Activated naive CD8-positive, alpha-beta T cell treated with anti-CD3 and anti-CD28 coated beads for 36 hours (primary cell): ENCODE data around the gene KCNQ1. TPM values are rescaled to one million over a fixed set of nuclear protein-coding genes. Genes with fewer than 3 reads are reported as not detected.

Source experiments
- DNase-seq: peaks from one replicate; pipeline ENCODE4 v3.0.0; 2021
- H3K27ac Mint-ChIP-seq: one replicate; pipeline ENCODE4 v1.8.0; 2022; ENCODE audit warnings: mild to moderate bottlenecking, moderate library complexity, mixed read lengths
- H3K27me3 Mint-ChIP-seq: one replicate; pipeline ENCODE4 v1.8.0; 2022; ENCODE audit warnings: mild to moderate bottlenecking, mixed read lengths
- H3K36me3 Mint-ChIP-seq: one replicate; pipeline ENCODE4 v1.8.0; 2021; ENCODE audit warnings: mild to moderate bottlenecking, mixed read lengths
- H3K4me1 Mint-ChIP-seq: one replicate; pipeline ENCODE4 v1.8.0; 2021; ENCODE audit warnings: mixed read lengths
- H3K4me3 Mint-ChIP-seq: one replicate; pipeline ENCODE4 v1.8.0; 2022; ENCODE audit warnings: mild to moderate bottlenecking, moderate library complexity, mixed read lengths
- H3K9me3 Mint-ChIP-seq: one replicate; pipeline ENCODE4 v1.8.0; 2022; ENCODE audit warnings: mixed read lengths
- total RNA-seq, 2 experiments: library from RNA; stranded (reverse); gene quantifications; one replicate each; pipeline ENCODE4 v1.2.3, GENCODE V29; 2021

KCNQ1 gene
- total RNA-seq, 2 experiments from 2014 or later, result 6.7 to 9.6 TPM

GRCh38 chr11:2519517-2519861 lies 74.7 kb downstream of the KCNQ1 start:
- no peaks in the 10 kb centered on the region for H3K4me1 Mint-ChIP-seq
- H3K27ac Mint-ChIP-seq, result no peak overlapping the region
- no peaks in the 10 kb centered on the region for H3K27me3 Mint-ChIP-seq
- no peak for DNase-seq
- H3K9me3 Mint-ChIP-seq, result no peaks in the 10 kb centered on the region
- H3K36me3 Mint-ChIP-seq, result no peaks in the 10 kb centered on the region
- no peak overlapping the region for H3K4me3 Mint-ChIP-seq

DNA sequence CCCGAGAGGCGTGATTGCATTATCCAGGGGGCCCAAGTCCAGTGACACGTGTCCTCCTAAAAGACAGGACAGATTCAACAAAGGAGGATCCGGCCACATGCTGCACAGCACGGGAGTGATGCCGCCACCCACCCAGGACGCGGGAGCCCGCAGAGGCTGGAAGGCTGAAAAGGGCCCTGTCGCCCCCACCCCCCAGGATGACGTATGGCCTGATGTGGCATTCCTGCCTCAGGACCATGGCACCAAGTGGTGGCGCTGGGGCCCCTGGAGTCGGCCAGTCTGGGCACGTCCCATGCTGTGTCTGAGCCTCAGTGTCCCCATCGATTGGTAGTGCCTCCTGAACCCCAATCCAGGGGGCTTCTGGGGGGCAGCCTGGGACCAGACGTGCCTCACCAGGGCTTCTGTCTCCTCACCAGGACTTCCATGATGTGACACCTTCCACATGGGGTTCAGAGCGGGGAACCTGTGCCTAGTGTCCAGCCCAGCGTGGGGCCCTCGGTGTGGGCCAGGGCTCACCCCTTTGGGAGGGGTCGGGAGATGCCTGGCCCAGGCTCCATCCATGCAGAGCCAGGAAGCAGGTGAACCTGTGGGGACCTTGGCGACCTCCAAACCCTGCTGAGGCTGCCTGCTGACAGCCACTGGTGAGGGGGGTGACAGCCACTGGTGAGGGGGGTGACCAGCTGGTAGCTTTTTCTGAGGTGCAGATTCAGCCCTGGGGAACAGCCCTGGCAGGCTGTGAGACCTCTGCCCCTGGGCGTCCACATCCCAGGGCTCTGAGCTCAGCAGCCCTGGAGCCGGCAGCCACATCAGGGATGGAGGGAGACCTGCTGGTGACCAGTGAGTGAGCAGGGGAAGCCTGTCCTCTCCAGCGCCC lies 75.3 kb downstream of the KCNQ1 start:
- no peak for DNase-seq
- Mint-ChIP-seq H3K27ac (no peak overlapping the region), H3K4me3 (no peak overlapping the region), H3K36me3 (no peaks in the 10 kb centered on the region), H3K27me3 (no peaks in the 10 kb centered on the region), H3K4me1 (no peaks in the 10 kb centered on the region), H3K9me3 (no peaks in the 10 kb centered on the region)

DNA sequence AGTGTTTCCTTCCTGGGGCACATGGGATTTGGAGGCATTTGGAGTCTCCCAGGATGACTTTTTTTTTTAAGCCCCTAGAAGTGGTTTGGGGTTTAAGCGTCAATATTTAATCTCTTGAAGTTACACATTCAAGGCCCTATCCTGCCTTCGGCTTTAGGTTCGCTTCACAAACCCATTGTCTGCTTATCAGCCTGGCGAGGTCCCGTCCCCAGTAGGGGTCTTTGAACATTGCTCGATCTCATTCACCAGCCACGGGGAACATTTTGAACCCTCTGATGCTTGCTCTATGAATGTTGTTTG lies 75.9 kb downstream of the KCNQ1 start:
- H3K9me3 Mint-ChIP-seq, result no peaks in the 10 kb centered on the region

GRCh38 chr11:2521081-2521732 lies 76.4 kb downstream of the KCNQ1 start:
- H3K4me1 Mint-ChIP-seq, result peaks cover 10% of the 10 kb centered on the region
- no peak overlapping the region for H3K4me3 Mint-ChIP-seq
- no peaks in the 10 kb centered on the region for H3K27me3 Mint-ChIP-seq
- no peak for DNase-seq
- H3K9me3 Mint-ChIP-seq, result no peaks in the 10 kb centered on the region
- H3K36me3 Mint-ChIP-seq, result no peaks in the 10 kb centered on the region
- H3K27ac Mint-ChIP-seq, result no peak overlapping the region

More for the DNA sequence above, 75.9 kb downstream of the KCNQ1 start:
- H3K27ac Mint-ChIP-seq, result no peak overlapping the region
- DNase-seq, result no peak
- H3K27me3 Mint-ChIP-seq, result no peaks in the 10 kb centered on the region
- no peaks in the 10 kb centered on the region for H3K36me3 Mint-ChIP-seq
- H3K4me3 Mint-ChIP-seq, result no peak overlapping the region
- H3K4me1 Mint-ChIP-seq, result peaks cover 5% of the 10 kb centered on the region

DNA sequence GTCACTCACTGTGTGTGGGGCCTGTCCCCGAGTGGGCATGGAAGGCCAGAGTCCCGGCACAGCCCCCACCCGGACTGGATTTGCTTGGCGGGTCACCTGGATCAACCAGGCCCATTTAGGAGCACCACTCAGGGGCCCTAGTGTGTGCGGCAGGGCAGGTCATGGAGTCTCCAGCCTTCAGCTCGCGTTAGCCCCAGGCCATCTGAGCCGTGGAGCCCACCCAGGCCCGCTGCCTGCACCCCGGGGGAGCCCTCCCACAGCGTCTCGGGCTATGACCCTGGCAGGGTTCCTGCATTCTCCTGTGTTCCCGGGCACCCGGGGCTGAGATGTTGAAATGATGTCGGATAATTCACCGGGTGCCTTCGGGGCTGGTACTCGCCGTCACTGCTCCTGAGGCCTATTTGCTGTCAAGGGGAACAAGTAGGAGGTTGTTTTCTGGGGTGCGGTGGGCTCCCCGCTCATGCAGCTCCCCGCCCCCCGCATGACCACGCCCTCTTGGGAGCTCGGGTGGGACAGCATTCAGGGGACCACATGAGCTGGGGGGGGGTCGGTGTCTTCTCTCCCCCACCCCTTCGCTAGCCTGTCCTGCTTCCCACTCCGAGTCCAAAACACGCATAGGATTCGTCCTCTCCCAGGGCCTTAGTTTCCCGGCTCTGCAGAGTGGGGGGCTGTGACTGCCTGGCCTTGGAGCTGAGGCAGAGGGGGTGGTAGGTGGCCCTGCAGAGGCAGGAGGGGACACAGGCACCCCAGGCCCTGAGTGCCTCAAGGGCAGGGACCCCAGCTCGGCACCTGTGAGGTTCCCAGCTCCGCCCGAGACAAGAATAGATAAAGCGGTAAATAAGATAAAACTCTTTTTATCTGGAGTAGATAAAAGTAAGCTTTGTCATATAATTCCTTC lies 77.2 kb downstream of the KCNQ1 start:
- peaks cover 18% of the 10 kb centered on the region for H3K4me1 Mint-ChIP-seq
- H3K36me3 Mint-ChIP-seq, result no peaks in the 10 kb centered on the region
- H3K27me3 Mint-ChIP-seq, result no peaks in the 10 kb centered on the region
- no peak overlapping the region for H3K27ac Mint-ChIP-seq
- H3K4me3 Mint-ChIP-seq, result no peak overlapping the region
- no peak for DNase-seq
- no peaks in the 10 kb centered on the region for H3K9me3 Mint-ChIP-seq

GRCh38 chr11:2522631-2523255 lies 77.9 kb downstream of the KCNQ1 start:
- no peaks in the 10 kb centered on the region for H3K36me3 Mint-ChIP-seq
- H3K27me3 Mint-ChIP-seq, result no peaks in the 10 kb centered on the region
- no peaks in the 10 kb centered on the region for H3K9me3 Mint-ChIP-seq
- no peak overlapping the region for H3K27ac Mint-ChIP-seq
- no peak for DNase-seq
- no peak overlapping the region for H3K4me3 Mint-ChIP-seq
- peaks cover 18% of the 10 kb centered on the region for H3K4me1 Mint-ChIP-seq

GRCh38 chr11:2523821-2524391 lies 79.1 kb downstream of the KCNQ1 start:
- Mint-ChIP-seq H3K4me1 (peaks cover 21% of the 10 kb centered on the region), H3K9me3 (no peaks in the 10 kb centered on the region), H3K36me3 (no peaks in the 10 kb centered on the region), H3K4me3 (no peak overlapping the region), H3K27me3 (no peaks in the 10 kb centered on the region), H3K27ac (no peak overlapping the region)
- DNase-seq, result no peak

- DNase-seq, result no peak
Measured at GRCh38 chr11:2524446-2525165, 79.8 kb downstream of the KCNQ1 start.

DNA sequence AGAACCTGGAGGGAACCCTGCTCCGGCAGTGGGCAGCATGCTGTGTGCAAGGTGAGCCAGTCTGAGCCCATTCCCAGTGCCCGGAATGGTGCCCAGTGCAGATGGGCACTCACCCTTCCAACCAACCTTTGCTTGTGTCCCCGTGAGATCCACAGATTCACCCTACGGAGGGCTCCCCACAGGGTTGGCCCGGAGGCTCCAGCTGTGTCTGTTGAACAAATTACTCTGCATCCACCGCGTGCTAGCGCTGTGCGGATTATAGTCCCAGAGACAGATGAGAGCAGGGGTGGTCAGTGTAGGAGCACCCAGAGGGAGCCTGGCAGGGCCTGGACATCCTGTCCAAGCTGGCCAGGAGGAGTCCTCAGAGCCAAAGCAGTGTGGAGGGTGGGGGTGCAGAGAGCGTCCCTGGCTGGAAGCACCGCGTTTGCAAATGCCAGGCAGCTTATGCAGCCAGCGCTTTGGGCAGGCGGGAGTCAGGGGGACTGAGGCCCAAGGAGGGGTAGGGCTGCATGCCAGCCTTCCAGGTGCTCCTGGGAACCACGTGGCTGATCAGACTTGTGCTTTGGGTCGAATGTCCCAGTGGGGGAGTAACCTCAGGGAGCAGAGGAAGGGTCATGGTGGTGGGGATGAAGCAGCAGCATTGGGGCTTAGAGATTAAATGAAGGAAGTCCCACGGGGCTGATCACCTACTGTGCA lies 80.5 kb downstream of the KCNQ1 start:
- Mint-ChIP-seq H3K4me3 (no peak overlapping the region), H3K36me3 (no peaks in the 10 kb centered on the region), H3K27me3 (no peaks in the 10 kb centered on the region), H3K4me1 (peaks cover 21% of the 10 kb centered on the region), H3K9me3 (no peaks in the 10 kb centered on the region), H3K27ac (no peak overlapping the region)
- no peak for DNase-seq

More at GRCh38 chr11:2524446-2525165, 79.8 kb downstream of the KCNQ1 start:
- H3K4me1 Mint-ChIP-seq, result peaks cover 21% of the 10 kb centered on the region
- H3K27me3 Mint-ChIP-seq, result no peaks in the 10 kb centered on the region
- no peak overlapping the region for H3K27ac Mint-ChIP-seq
- H3K4me3 Mint-ChIP-seq, result no peak overlapping the region
- no peaks in the 10 kb centered on the region for H3K9me3 Mint-ChIP-seq
- H3K36me3 Mint-ChIP-seq, result no peaks in the 10 kb centered on the region

DNA sequence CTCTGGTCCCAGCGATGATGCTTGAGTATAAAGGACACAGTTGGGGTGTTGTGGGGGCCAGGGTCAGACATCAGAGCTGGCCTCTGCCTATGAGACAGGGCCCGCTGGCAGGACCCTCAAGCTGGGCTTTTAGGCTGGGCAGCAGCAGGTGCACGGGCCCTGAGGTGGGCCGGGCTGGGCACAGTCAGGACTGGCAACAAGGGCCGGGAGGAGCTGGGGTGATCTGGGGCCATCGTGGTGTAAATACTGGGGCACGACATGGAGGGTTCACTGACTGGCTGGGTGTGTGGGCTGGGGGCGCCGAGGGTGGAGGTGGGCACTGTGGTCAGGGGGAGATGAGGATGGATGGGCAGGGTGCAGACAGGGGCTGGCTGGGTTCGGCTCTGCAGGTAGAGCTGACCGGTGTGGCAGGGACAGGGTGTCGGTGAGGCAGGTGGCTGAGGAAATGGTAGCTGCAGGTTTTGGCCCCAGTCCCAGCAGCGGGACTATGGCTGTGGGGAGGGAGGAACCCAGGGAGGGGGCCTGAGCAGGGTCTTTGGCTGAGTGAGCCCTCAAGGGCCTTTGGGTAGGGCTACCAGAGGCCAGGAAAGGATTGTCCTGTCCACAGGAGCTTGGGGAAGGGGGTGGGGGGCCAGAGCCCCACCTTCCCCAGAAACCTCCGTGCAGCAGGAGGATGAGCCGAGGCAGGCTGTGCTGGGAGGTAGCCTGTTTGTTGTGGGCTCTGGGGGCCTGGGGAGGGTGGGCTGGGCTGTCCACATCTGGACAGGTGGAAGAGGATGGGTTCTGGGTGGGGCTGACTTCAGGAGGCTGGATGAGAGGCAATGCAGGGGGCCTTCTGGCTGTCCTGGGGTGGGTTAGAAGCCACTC lies 81.4 kb downstream of the KCNQ1 start:
- DNase-seq, result no peak
- H3K4me1 Mint-ChIP-seq, result peaks cover 21% of the 10 kb centered on the region
- H3K9me3 Mint-ChIP-seq, result no peaks in the 10 kb centered on the region
- no peak overlapping the region for H3K27ac Mint-ChIP-seq
- no peaks in the 10 kb centered on the region for H3K36me3 Mint-ChIP-seq
- no peaks in the 10 kb centered on the region for H3K27me3 Mint-ChIP-seq
- H3K4me3 Mint-ChIP-seq, result no peak overlapping the region

GRCh38 chr11:2526808-2527381 lies 82.1 kb downstream of the KCNQ1 start:
- DNase-seq, result no peak
- H3K27ac Mint-ChIP-seq, result peak overlapping the region; percentile 69
- H3K4me1 Mint-ChIP-seq, result peaks cover 21% of the 10 kb centered on the region
- no peaks in the 10 kb centered on the region for H3K9me3 Mint-ChIP-seq
- no peaks in the 10 kb centered on the region for H3K27me3 Mint-ChIP-seq
- no peak overlapping the region for H3K4me3 Mint-ChIP-seq
- no peaks in the 10 kb centered on the region for H3K36me3 Mint-ChIP-seq

DNA sequence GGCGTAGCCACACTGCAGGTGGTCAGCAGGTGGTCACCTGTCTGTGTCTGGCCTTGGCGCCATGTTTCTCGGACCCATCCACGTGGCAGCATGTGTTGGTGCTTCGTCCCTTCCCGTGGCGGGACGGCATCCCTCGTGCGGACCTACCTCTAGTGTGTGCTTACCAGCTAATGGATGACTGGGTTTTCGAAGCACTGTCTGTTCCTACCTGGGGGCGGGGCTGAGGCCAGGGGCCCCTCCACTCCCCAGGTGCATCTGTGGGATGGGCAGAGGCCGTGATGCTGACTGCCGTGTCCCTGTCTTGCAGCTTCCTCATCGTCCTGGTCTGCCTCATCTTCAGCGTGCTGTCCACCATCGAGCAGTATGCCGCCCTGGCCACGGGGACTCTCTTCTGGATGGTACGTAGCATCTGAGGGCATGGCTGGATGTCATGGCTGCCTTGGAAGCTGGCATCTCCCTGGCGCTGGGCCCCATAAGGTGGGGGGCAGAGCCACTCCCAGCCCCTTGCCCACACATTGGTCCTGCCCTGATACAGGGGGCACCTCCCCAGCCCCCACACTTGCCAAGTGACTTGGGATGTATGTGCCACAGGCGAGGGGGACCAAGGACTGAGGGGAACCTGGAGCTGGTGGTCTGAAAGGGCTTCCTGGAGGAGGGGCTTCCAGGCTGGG lies 82.9 kb downstream of the KCNQ1 start:
- no peaks in the 10 kb centered on the region for H3K27me3 Mint-ChIP-seq
- H3K4me1 Mint-ChIP-seq, result peaks cover 26% of the 10 kb centered on the region
- H3K27ac Mint-ChIP-seq, result no peak overlapping the region
- H3K4me3 Mint-ChIP-seq, result no peak overlapping the region
- no peaks in the 10 kb centered on the region for H3K36me3 Mint-ChIP-seq
- DNase-seq, result no peak
- H3K9me3 Mint-ChIP-seq, result no peaks in the 10 kb centered on the region
